Neural progenitor cell (in vitro differentiated cells): Measurements from ENCODE around the gene GFI1. TPM values are rescaled to one million over a fixed set of nuclear protein-coding genes. Genes with fewer than 3 reads are reported as not detected.

Experiments used
- DNase-seq: peaks from one replicate; pipeline ENCODE4 v3.0.0-alpha.2; 2016; ENCODE audit warnings: low spot score
- H2AFZ ChIP-seq: fragments of 200-600 bp; sonication (generic); replicated peaks from 2 replicates; pipeline ENCODE4 v1.6.1; 2016; ENCODE audit warnings: antibody characterized with exemption
- H3F3A ChIP-seq: fragments of 200-600 bp; sonication (generic); 2 replicates; pipeline ENCODE4 v1.6.1; 2016; ENCODE audit warnings: antibody characterized with exemption, low read depth
- H3K27ac ChIP-seq: fragments of 200-600 bp; sonication (generic); 2 replicates; pipeline ENCODE4 v1.5.1; 2016; ENCODE audit warnings: mild to moderate bottlenecking
- H3K27me3 ChIP-seq: fragments of 200-600 bp; sonication (generic); 2 replicates; pipeline ENCODE4 v1.6.1; 2016; ENCODE audit warnings: mild to moderate bottlenecking, moderate library complexity
- H3K36me3 ChIP-seq: fragments of 200-600 bp; sonication (generic); 2 replicates; pipeline ENCODE4 v1.5.1; 2016
- H3K4me1 ChIP-seq: fragments of 200-600 bp; sonication (generic); 2 replicates; pipeline ENCODE4 v1.6.1; 2016; ENCODE audit warnings: mixed run types
- H3K4me2 ChIP-seq: fragments of 200-600 bp; sonication (generic); 2 replicates; pipeline ENCODE4 v1.6.1; 2016
- H3K4me3 ChIP-seq: fragments of 200-600 bp; sonication (generic); 2 replicates; pipeline ENCODE4 v1.5.1; 2016
- H3K79me2 ChIP-seq: fragments of 200-600 bp; sonication (generic); 2 replicates; pipeline ENCODE4 v1.6.1; 2016; ENCODE audit warnings: low read depth
- H3K9ac ChIP-seq: fragments of 200-600 bp; sonication (generic); 2 replicates; pipeline ENCODE4 v1.6.1; 2016
- H3K9me3 ChIP-seq: fragments of 200-600 bp; sonication (generic); 2 replicates; pipeline ENCODE4 v1.5.1; 2016; ENCODE audit warnings: low read depth
- H4K20me1 ChIP-seq: fragments of 200-600 bp; sonication (generic); 2 replicates; pipeline ENCODE4 v1.6.1; 2016; ENCODE audit warnings: low read depth
- H3K27ac Mint-ChIP-seq: 3 replicates; pipeline ENCODE4 v1.8.0; 2021; ENCODE audit warnings: mixed read lengths
- H3K27me3 Mint-ChIP-seq: 2 replicates; pipeline ENCODE4 v1.8.0; 2022; ENCODE audit warnings: low read depth, mild to moderate bottlenecking, inconsistent platforms, moderate library complexity, mixed read lengths; ENCODE audit not compliant: insufficient read depth
- H3K36me3 Mint-ChIP-seq: 3 replicates; pipeline ENCODE4 v1.8.0; 2021; ENCODE audit warnings: mixed read lengths
- H3K4me1 Mint-ChIP-seq: 3 replicates; pipeline ENCODE4 v1.8.0; 2021; ENCODE audit warnings: mixed read lengths
- H3K4me3 Mint-ChIP-seq: 3 replicates; pipeline ENCODE4 v1.8.0; 2021; ENCODE audit warnings: mild to moderate bottlenecking, moderate library complexity, mixed read lengths
- H3K9me3 Mint-ChIP-seq: 3 replicates; pipeline ENCODE4 v1.8.0; 2020; ENCODE audit warnings: mixed read lengths
- EZH2 ChIP-seq: fragments of 200-600 bp; sonication (generic); IDR thresholded peaks from 2 replicates; pipeline ENCODE4 v1.6.1; 2017; ENCODE audit warnings: antibody characterized with exemption, mild to moderate bottlenecking, moderate library complexity
- EZH2phosphoT487 ChIP-seq: fragments of 200-600 bp; sonication (generic); IDR thresholded peaks from 2 replicates; pipeline ENCODE4 v1.6.1; 2017; ENCODE audit warnings: antibody characterized with exemption
- total RNA-seq: library from RNA; depleted of rRNA; stranded (reverse); fragments of >200 nt; gene quantifications from 2 replicates; pipeline ENCODE4 v1.2.3, GENCODE V29; 2015; ENCODE audit warnings: low replicate concordance
- TF ChIP-seq, protein P1 (sequence below): fragments of 200-600 bp; sonication (generic); IDR thresholded peaks from 2 replicates; pipeline ENCODE4 v1.5.1; 2017; ENCODE audit warnings: antibody characterized with exemption, mild to moderate bottlenecking

The GFI1 gene
- total RNA-seq, 1 donor from 2014 or later, result not detected

DNA sequence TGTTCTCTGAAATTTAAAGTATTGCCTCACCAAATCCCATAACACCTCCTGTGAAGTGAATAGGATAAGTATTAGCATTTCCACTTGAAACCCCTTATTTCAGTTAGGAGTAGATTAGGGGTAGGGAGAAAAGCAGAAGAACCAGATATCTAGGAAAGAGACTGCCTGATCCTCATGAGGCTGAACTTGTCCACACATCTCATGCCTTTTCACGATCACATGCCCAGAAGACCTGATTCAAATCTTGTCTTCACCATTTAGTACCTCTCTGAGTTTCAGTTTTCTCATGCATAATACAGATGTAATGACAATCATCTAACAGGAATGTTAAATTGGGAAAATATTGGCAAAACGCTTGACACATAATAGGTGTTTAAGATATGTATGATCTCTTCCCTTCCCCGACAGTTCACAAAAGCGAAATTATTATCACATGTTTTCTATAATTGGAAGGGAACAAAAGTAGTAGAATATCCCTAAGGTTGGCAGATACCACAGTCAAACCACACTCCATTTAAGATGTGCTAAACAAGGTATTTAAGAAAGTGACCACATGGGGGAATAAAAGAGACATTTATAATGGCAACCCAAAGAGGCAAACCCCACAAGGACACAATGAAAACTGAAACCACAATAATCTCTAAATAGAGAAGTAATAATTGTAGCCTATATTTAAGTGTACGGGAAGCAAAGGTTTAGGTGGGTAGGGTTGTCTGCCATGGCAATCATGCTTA is 25.2 kb downstream of the GFI1 start:
- peaks cover 4% of the 10 kb centered on the region for H3F3A ChIP-seq
- H3K4me1 ChIP-seq, result no peaks in the 10 kb centered on the region
- peaks cover 4% of the 10 kb centered on the region for H3K27me3 Mint-ChIP-seq
- no peak for DNase-seq
- no peaks in the 10 kb centered on the region for H4K20me1 ChIP-seq
- TF ChIP-seq, protein P1, sequence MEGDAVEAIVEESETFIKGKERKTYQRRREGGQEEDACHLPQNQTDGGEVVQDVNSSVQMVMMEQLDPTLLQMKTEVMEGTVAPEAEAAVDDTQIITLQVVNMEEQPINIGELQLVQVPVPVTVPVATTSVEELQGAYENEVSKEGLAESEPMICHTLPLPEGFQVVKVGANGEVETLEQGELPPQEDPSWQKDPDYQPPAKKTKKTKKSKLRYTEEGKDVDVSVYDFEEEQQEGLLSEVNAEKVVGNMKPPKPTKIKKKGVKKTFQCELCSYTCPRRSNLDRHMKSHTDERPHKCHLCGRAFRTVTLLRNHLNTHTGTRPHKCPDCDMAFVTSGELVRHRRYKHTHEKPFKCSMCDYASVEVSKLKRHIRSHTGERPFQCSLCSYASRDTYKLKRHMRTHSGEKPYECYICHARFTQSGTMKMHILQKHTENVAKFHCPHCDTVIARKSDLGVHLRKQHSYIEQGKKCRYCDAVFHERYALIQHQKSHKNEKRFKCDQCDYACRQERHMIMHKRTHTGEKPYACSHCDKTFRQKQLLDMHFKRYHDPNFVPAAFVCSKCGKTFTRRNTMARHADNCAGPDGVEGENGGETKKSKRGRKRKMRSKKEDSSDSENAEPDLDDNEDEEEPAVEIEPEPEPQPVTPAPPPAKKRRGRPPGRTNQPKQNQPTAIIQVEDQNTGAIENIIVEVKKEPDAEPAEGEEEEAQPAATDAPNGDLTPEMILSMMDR, result no peak
- TF ChIP-seq EZH2 (no peak), EZH2phosphoT487 (no peak)
- no peaks in the 10 kb centered on the region for H3K4me1 Mint-ChIP-seq
- H3K27ac Mint-ChIP-seq, result no peak overlapping the region
- no peaks in the 10 kb centered on the region for H3K36me3 Mint-ChIP-seq
- no peak overlapping the region for H3K4me2 ChIP-seq
- H2AFZ ChIP-seq, result no peak overlapping the region
- no peaks in the 10 kb centered on the region for H3K9me3 Mint-ChIP-seq
- no peaks in the 10 kb centered on the region for H3K9me3 ChIP-seq
- H3K79me2 ChIP-seq, result no peaks in the 10 kb centered on the region
- no peak overlapping the region for H3K4me3 ChIP-seq
- no peak overlapping the region for H3K9ac ChIP-seq
- H3K36me3 ChIP-seq, result no peaks in the 10 kb centered on the region
- no peak overlapping the region for H3K27ac ChIP-seq
- H3K4me3 Mint-ChIP-seq, result no peak overlapping the region
- H3K27me3 ChIP-seq, result no peaks in the 10 kb centered on the region

DNA sequence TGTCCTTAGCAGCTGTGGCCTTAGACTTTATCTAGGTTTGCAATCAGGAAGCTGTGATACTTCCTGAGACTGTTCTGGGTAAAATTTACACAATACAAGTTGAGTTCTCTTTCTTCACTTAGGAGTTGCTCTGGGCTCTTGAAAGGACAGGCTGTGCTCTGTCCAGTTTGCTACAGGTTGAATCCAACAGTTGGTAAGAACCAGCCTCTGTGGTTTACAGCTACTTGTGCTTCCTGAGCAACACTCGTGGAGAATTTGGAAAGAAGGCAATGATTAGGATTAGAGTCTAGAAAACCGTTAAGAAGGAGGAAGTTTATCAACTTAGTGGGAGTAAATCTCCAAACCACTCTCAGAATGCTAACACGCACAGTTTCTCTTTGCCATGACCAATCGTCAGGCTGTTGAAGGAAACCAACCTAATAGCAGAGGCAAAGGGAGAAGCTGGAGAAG is 26.8 kb downstream of the GFI1 start:
- no peak for DNase-seq
- no peaks in the 10 kb centered on the region for H3K9me3 ChIP-seq
- peaks cover 4% of the 10 kb centered on the region for H3F3A ChIP-seq
- no peaks in the 10 kb centered on the region for H3K4me1 ChIP-seq
- no peaks in the 10 kb centered on the region for H4K20me1 ChIP-seq
- Mint-ChIP-seq H3K27ac (peak overlapping the region; percentile 75), H3K36me3 (no peaks in the 10 kb centered on the region), H3K27me3 (peaks cover 4% of the 10 kb centered on the region), H3K4me1 (no peaks in the 10 kb centered on the region), H3K9me3 (no peaks in the 10 kb centered on the region), H3K4me3 (no peak overlapping the region)
- H3K36me3 ChIP-seq, result no peaks in the 10 kb centered on the region
- no peak overlapping the region for H3K4me2 ChIP-seq
- no peak overlapping the region for H2AFZ ChIP-seq
- H3K27me3 ChIP-seq, result no peaks in the 10 kb centered on the region
- no peaks in the 10 kb centered on the region for H3K79me2 ChIP-seq
- H3K4me3 ChIP-seq, result no peak overlapping the region
- no peak overlapping the region for H3K27ac ChIP-seq
- TF ChIP-seq EZH2 (no peak), EZH2phosphoT487 (no peak)
- TF ChIP-seq, protein P1, result no peak
- H3K9ac ChIP-seq, result no peak overlapping the region

DNA sequence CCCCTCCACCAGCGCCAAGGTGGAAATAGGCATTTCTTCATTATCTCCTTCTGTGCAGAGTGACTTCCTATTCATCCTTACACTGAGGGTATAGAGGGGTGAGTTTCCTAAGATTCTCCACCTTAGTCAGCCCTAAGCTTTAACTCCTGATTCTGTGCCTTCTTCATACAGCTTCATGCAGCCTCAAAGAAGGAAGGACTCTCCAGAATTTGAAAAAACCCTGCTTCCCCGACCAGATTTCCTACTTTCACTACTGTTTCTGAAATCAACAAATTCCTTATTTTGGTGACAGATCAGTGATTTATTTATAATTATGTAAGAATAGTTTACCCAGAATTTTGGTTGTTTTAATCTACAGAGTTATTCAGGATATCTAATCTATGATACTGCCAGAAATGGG is 28.6 kb downstream of the GFI1 start:
- Histone ChIP-seq H3K79me2 (no peaks in the 10 kb centered on the region), H3K27ac (no peak overlapping the region), H3K36me3 (no peaks in the 10 kb centered on the region), H3K4me2 (no peak overlapping the region), H2AFZ (no peak overlapping the region), H4K20me1 (no peaks in the 10 kb centered on the region), H3K27me3 (no peaks in the 10 kb centered on the region), H3K9ac (no peak overlapping the region), H3K4me3 (no peak overlapping the region), H3F3A (peaks cover 4% of the 10 kb centered on the region), H3K4me1 (no peaks in the 10 kb centered on the region), H3K9me3 (no peaks in the 10 kb centered on the region)
- no peak overlapping the region for H3K27ac Mint-ChIP-seq
- no peaks in the 10 kb centered on the region for H3K36me3 Mint-ChIP-seq
- DNase-seq, result no peak
- H3K4me3 Mint-ChIP-seq, result no peak overlapping the region
- H3K27me3 Mint-ChIP-seq, result peaks cover 2% of the 10 kb centered on the region
- H3K4me1 Mint-ChIP-seq, result no peaks in the 10 kb centered on the region
- TF ChIP-seq EZH2phosphoT487, result no peak
- TF ChIP-seq, protein P1, result no peak
- TF ChIP-seq EZH2, result no peak
- no peaks in the 10 kb centered on the region for H3K9me3 Mint-ChIP-seq
